ENCODE data around the gene NCAPG2.

GRCh38 chr7:158631574-158632195 lies 72.9 kb downstream of the NCAPG2 start:
- TF ChIP-seq CTCF (IDR thresholded peaks at IDR 0.05; ENCODE audit: poor library complexity, severe bottlenecking) (no peak), POLR2AphosphoS5 (IDR thresholded peaks at IDR 0.05) (no peak), EZH2 (IDR thresholded peaks at IDR 0.05; ENCODE audit: borderline replicate concordance, insufficient read depth, low read length, poor library complexity, severe bottlenecking) (no peak), RAD21 (conservative IDR thresholded peaks at IDR 0.05) (no peak), MXI1 (conservative IDR thresholded peaks at IDR 0.05; ENCODE audit: poor library complexity, severe bottlenecking) (no peak), TAF1 (IDR thresholded peaks at IDR 0.05; ENCODE audit: low read depth) (no peak)
